Common myeloid progenitor, CD34-positive (primary cell): ENCODE data around the gene SUSD3.

ENCODE experiments used
- CTCF ChIA-PET: fragments of 350-600 bp; sonication (Branson Sonifier 250); formaldehyde crosslinking; loops from one replicate; lab custom pipeline; 2021; ENCODE audit warnings: antibody characterized with exemption; lab: Charles Lee
- POLR2A ChIA-PET: fragments of 350-600 bp; sonication (Branson Sonifier 250); formaldehyde crosslinking; loops from one replicate; lab custom pipeline; 2021; ENCODE audit warnings: antibody characterized with exemption; lab: Charles Lee
- DNase-seq, 3 donors: peaks; one replicate each; pipeline versions ENCODE4 v3.0.0 to v3.0.0-alpha.2; 2013
- H3K27ac ChIP-seq, 2 experiments: 1 replicate in 1 of 2; 2 replicates in 1 of 2; pipeline ENCODE4 v1.7.0; 2013; ENCODE audit warnings: inconsistent platforms in 2 of 2, low read length in 2 of 2, mild to moderate bottlenecking in 2 of 2, low read depth in 1 of 2, moderate library complexity in 1 of 2; ENCODE audit not compliant: severe bottlenecking in 2 of 2, insufficient read depth in 1 of 2, poor library complexity in 1 of 2
- H3K27me3 ChIP-seq, 5 experiments: replicated peaks in 2 of 5; 1 replicate in 3 of 5; 2 replicates in 2 of 5; pipeline versions ENCODE4 v1.6.1 to v1.7.0; 2013; ENCODE audit warnings: low read length in 4 of 5, mild to moderate bottlenecking in 2 of 5, moderate library complexity in 2 of 5, inconsistent platforms in 1 of 5; ENCODE audit not compliant: insufficient read depth in 5 of 5, control insufficient read depth in 4 of 5
- H3K36me3 ChIP-seq, 4 experiments: 1 replicate in 2 of 4; 2 replicates in 2 of 4; pipeline versions ENCODE4 v1.6.1 to v1.7.0; 2013; ENCODE audit warnings: low read length in 3 of 4, control low read depth in 1 of 4, mild to moderate bottlenecking in 1 of 4; ENCODE audit not compliant: control insufficient read depth in 4 of 4, insufficient read depth in 4 of 4
- H3K4me1 ChIP-seq, 4 experiments: 1 replicate in 3 of 4; 2 replicates in 1 of 4; pipeline versions ENCODE4 v1.6.1 to v1.7.1; 2013; ENCODE audit warnings: low read length in 3 of 4, mild to moderate bottlenecking in 3 of 4, control low read depth in 1 of 4, inconsistent platforms in 1 of 4, moderate library complexity in 1 of 4; ENCODE audit not compliant: control insufficient read depth in 4 of 4, insufficient read depth in 4 of 4; ENCODE audit errors: control extremely low read depth in 1 of 4
- H3K4me3 ChIP-seq, 7 experiments: 1 replicate in 4 of 7; 2 replicates in 3 of 7; pipeline versions ENCODE4 v1.5.1 to v1.7.0; 2013; ENCODE audit warnings: mild to moderate bottlenecking in 7 of 7, low read length in 6 of 7, moderate library complexity in 6 of 7, inconsistent platforms in 2 of 7, low read depth in 2 of 7, control low read depth in 1 of 7; ENCODE audit not compliant: insufficient read depth in 4 of 7, control insufficient read depth in 1 of 7; ENCODE audit errors: extremely low read depth in 1 of 7
- H3K9me3 ChIP-seq, 5 experiments: 1 replicate in 4 of 5; 2 replicates in 1 of 5; pipeline versions ENCODE4 v1.6.1 to v1.7.1; 2013; ENCODE audit warnings: low read length in 4 of 5, mild to moderate bottlenecking in 2 of 5, inconsistent platforms in 1 of 5, low read depth in 1 of 5, moderate library complexity in 1 of 5; ENCODE audit not compliant: control insufficient read depth in 4 of 5, insufficient read depth in 2 of 5; ENCODE audit errors: control extremely low read depth in 1 of 5
- WGBS: methylation state at CpG from one replicate; pipeline ENCODE4 v1.1.5; 2013; ENCODE audit not compliant: insufficient coverage; 5-methylcytosine and 5-hydroxymethylcytosine counted together

SUSD3 gene

DNA sequence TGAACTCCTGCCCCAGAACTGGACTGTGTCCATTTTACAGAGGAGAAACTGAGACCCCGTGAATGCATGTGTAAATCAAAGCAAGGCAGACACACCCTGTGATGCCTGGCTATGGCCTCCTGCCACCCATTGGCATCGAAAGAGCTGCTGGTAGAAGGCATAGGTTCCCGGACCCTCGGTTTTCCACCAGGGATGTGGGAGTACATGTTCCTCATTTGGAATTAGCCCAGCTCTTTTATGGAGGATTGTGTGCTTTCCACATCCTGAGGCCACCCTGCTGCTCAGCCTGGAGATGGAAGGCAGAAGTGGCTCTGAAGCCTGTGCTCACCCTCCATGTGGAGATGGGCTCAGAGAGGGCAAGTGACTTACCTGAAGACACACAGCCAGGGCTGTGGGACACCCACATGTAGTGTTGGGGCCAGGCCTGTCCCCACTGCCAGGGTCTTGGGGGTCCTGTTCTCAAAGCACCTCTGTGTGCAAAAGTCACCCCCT lies 2.8 kb downstream of the SUSD3 start:
- CTCF ChIA-PET, result interaction anchor here (0.6 to 1.6 kb wide), 6 partner anchors 10 to 97 kb away, joined by 3 to 6 read pairs (median 3); no protein-coding TSS in a partner anchor
- H3K27ac ChIP-seq, result peak overlapping the region in 1 of 2 experiments; percentile 45

DNA sequence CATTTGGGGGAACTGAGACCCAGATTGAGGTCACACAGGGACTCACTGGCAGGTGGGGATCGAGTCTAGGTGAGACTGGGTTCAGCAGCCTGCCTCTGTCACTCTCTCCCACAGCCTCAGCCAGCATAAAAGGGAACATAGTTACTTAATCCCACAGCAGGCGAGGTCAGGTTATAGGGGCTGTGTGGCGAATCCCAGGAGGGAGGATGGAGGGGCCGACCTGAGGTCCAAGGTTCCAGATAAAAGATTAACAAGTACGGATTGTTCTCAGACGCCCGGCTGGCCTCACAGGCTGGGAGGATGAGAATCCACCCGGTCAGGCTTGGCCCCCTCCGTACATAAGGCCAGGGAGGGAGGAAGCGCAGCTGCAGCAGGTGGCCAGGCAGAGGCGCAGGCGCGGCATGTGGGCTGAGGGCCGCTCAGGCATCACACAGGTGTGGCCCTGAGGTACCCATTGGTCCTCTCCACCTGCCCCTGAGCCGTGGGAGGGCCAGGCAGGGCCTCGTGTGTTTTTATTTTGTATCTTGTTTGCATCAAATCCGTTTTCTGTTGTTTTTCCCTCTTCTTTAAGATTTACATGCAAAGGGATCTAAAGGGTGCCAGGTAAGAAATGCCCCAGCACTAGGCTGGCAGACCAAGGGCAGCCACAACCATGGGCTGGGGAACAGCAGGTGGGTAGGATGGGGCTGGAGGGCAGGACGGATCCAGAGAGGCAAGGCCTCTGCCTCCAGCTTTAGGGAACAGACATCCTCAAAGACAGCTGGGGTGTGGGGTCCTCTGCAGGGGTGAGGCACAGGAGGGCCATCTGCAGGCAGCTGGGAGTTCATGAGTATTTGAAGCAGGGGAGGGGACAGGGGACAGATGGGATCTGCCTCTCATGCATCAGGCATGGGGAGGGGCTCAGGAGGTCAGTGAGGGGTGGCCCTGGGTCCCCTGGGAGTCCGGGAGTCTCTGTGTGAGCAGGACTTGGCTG lies 3.6 kb downstream of the SUSD3 start:
- 88% methylated on average over 19 of the region's 19 CpGs for WGBS
- Histone ChIP-seq H3K4me1 (peaks cover 8 to 92% (median 88%) of the 10 kb centered on the region in 4 experiments), H3K4me3 (no peak overlapping the region), H3K27ac (peak overlapping the region in 1 of 2 experiments; percentile 45), H3K27me3 (no peaks in the 10 kb centered on the region), H3K9me3 (no peaks in the 10 kb centered on the region), H3K36me3 (no peaks in the 10 kb centered on the region)
- ChIA-PET POLR2A (no interaction called here), CTCF (interaction anchor here (0.8 to 1.4 kb wide), 5 partner anchors 8 to 58 kb away, joined by 3 to 6 read pairs (median 3); no protein-coding TSS in a partner anchor)
- no peak for DNase-seq

More for the DNA sequence above, 2.8 kb downstream of the SUSD3 start:
- Histone ChIP-seq H3K4me1 (peaks cover 11 to 92% (median 88%) of the 10 kb centered on the region in 4 experiments), H3K4me3 (no peak overlapping the region), H3K36me3 (no peaks in the 10 kb centered on the region), H3K9me3 (no peaks in the 10 kb centered on the region), H3K27me3 (no peaks in the 10 kb centered on the region)
- WGBS, result 94% methylated on average over 4 of the region's 4 CpGs
- no peak for DNase-seq
- POLR2A ChIA-PET, result no interaction called here

DNA sequence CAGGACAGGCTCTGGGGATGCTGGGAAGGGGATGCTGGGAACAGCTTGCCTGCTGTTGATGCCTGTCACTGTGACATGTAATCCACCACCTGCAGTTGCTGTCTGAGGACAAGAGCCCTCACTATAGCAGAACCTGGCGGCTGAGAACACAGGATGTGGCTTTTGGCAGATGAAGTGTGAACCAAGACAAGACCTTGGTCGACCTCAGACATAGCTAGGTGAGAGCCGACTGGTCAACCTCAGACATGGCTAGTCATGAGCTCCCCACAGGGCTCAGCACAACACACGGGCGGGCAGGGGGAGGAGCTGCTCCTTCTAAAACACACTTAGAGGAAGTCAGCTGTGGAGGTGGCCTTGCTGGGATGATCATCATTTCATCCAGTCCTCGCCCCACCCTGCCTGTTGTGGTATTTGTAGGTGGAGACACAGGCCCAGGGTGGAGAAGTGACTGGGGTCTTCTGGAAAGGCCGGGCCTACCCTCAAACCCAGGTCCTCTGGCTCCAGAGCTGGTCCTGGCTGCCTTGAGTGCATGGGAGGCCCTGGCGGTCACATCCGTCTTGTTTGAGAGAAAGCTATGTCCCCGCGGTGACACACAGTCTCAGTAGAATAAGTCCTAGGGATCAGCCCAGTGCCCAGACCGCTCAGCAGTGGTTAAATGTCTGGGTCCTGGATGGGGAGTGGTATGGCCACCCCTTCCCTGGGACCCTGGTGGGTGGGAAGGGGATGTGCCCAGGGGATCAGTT lies 6.1 kb downstream of the SUSD3 start:
- Histone ChIP-seq H3K4me3 (peak overlapping the region in 2 of 7 experiments; percentile 37 to 40), H3K4me1 (peaks cover 8 to 78% (median 70%) of the 10 kb centered on the region in 4 experiments), H3K36me3 (no peaks in the 10 kb centered on the region), H3K27me3 (no peaks in the 10 kb centered on the region), H3K27ac (peak overlapping the region; percentile 13 to 65), H3K9me3 (no peaks in the 10 kb centered on the region)
- POLR2A ChIA-PET, result interaction anchor here (0.8 to 2.4 kb wide), 4 partner anchors 19 to 44 kb away, joined by 3 to 13 read pairs (median 4); partner anchors contain the start of gene CARD19
- CTCF ChIA-PET, result interaction anchor here (0.7 to 5.1 kb wide), 13 partner anchors 9 to 61 kb away, joined by 3 to 28 read pairs (median 6); no protein-coding TSS in a partner anchor
- 43% methylated on average over 10 of the region's 12 CpGs for WGBS
- peak; percentile 93 to 99 (median 99) for DNase-seq

DNA sequence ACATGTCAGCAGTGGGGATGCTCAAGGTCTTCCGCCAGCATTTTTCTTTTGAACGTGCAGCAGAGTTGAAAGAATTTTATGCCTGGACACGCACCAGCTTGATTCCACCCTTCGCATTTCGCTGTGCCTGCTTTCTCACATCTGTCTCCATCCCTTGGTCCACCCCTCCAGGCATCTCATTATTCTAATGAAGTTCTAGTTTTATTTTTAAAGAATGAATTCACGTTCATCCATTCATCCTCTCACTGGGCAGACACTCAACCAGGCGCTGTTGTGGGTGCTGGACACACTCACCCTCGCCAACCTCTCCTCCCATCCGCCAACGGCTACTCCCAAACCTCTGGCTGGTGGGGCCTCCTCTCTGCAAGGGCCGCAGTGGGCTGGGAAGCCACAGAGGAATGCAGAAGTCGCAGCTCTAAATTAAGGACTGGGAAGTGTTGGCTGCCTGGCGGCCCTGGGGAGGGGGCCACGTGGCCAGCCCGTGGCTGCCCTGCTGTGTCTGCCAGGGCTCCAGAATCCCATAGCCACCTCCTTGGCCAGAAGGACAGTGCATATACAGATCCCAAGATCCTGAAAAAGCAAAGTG lies 6.7 kb downstream of the SUSD3 start:
- H3K27me3 ChIP-seq, result no peaks in the 10 kb centered on the region
- H3K27ac ChIP-seq, result peak overlapping the region in 1 of 2 experiments; percentile 59
- WGBS, result 10% methylated on average over 8 of the region's 15 CpGs
- ChIA-PET CTCF (interaction anchor here (0.8 to 5.1 kb wide), 10 partner anchors 9 to 54 kb away, joined by 3 to 28 read pairs (median 7); no protein-coding TSS in a partner anchor), POLR2A (interaction anchor here (0.5 to 2.4 kb wide), 2 partner anchors 33 to 58 kb away, joined by 3 to 13 read pairs; no protein-coding TSS in a partner anchor)
- H3K4me1 ChIP-seq, result peaks cover 7 to 71% (median 64%) of the 10 kb centered on the region in 4 experiments
- no peak for DNase-seq
- H3K9me3 ChIP-seq, result no peaks in the 10 kb centered on the region
- peak overlapping the region in 2 of 7 experiments; percentile 20 to 37 for H3K4me3 ChIP-seq
- H3K36me3 ChIP-seq, result no peaks in the 10 kb centered on the region

DNA sequence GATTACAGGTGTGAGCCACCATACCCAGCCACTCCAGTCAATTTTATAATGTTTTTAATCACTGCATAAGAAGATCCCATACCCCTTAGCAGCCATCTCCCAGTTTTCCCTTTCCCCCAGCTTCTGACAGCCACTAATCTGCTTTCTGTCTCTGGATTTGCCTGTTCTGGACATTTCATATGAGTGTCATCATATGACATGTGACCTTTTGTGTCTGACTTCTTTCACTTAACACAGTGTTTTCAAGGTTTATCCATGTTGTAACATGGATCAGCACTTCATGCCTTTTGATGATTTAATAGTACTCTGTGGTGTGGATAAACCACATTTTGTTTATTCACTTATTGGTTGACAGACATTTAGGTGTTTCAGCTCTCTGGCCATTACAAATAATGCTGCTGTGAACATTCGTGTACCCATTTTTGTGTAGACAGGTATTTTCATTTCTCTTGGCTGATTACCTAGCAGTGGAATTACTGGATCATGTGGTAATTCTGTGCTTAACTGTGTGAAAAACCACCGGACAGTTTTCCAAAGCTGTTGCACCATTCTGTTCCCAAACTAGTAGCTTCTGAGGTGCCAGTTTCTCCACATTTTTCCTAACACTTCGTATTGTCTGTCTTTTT lies 8.6 kb downstream of the SUSD3 start:
- 100% methylated on average over 2 of the region's 3 CpGs for WGBS
- CTCF ChIA-PET, result interaction anchor here (0.9 to 5.1 kb wide), 6 partner anchors 10 to 110 kb away, joined by 3 to 28 read pairs (median 4); no protein-coding TSS in a partner anchor
- Histone ChIP-seq H3K9me3 (no peaks in the 10 kb centered on the region), H3K4me1 (peaks cover 7 to 57% (median 46%) of the 10 kb centered on the region in 4 experiments), H3K27ac (no peak overlapping the region), H3K36me3 (peaks cover 0 to 9% (median 0%) of the 10 kb centered on the region in 4 experiments), H3K4me3 (no peak overlapping the region), H3K27me3 (no peaks in the 10 kb centered on the region)
- POLR2A ChIA-PET, result no interaction called here
- no peak for DNase-seq

DNA sequence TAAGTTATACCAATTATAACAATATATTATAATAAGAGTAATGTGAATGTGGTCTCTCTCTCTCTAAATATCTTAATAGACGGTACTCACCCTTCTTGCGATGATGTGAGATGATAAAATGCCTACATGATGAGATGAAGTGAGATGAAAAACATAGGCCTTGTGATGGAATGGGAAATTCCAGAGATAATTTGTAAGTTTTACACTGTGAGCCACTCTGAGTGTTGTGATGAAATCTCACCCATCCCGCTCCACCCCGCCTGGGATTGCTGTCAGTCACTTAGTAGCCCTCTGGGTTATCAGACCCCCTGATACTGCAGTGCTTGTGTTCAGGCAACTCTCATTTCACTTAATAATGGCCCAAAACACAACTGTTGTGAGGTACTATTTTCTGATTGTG lies 10.5 kb downstream of the SUSD3 start:
- no peak overlapping the region for H3K4me3 ChIP-seq
- peaks cover 0 to 11% (median 0%) of the 10 kb centered on the region in 4 experiments for H3K36me3 ChIP-seq
- no peaks in the 10 kb centered on the region for H3K27me3 ChIP-seq
- WGBS, result 100% methylated on average over 1 of the region's 4 CpGs
- CTCF ChIA-PET, result interaction anchor here (0.9 to 5.1 kb wide), 3 partner anchors 8 to 14 kb away, joined by 3 to 28 read pairs (median 3); no protein-coding TSS in a partner anchor
- H3K9me3 ChIP-seq, result no peaks in the 10 kb centered on the region
- no peak for DNase-seq
- POLR2A ChIA-PET, result no interaction called here
- H3K27ac ChIP-seq, result no peak overlapping the region
- H3K4me1 ChIP-seq, result peaks cover 4 to 48% (median 33%) of the 10 kb centered on the region in 4 experiments
